Kidney glomerular epithelial cell (primary cell): Measurements from ENCODE around the gene FGGY.

Experiments used
- DNase-seq: peaks from one replicate; lab custom pipeline; 2025; lab: John Stamatoyannopoulos, UW

FGGY gene

DNA sequence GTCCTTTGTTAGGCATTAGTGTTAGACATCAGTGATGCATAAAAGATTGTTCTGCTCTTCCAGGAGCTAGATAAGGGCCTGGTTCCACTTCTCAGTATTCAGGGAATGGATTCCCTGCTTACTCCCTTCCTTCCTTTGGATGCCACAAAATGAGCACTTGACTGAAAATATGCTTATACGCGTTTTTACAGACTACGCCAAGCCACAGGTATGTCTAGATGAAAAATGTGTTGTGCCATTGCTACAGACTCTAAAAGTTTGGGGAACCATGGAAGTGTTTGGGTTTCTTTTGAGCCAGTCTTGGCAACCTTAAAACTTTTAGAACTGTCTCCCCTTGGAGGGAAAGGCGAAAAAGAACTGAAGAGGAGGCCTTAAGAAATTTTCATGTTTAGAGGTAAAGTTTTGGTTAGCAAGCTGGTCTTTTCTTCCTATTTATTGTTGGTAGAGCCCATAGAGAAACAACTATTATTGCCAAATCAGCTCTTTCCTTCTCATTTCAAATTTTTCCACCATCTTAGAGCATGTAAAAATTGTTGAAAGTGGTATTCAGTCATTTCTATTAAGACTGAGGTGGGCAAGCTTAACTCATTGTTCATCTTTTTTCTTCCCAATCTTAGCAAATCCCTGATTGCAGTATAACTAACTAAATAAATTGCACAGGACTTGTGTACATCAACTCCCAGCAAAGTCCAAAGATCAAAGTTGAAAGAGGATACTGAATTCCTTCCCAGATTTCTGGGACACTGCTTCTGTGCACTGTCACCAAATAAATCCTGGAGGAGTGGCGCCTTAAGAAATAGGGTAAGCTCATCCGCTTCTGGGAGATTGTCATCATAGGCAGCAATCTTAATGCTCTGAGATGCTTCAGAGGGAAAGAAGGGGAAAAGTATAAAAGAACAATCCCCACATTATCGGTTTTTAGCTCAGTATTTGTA, 18.9 kb downstream of the FGGY start:
- DNase-seq: no peak

DNA sequence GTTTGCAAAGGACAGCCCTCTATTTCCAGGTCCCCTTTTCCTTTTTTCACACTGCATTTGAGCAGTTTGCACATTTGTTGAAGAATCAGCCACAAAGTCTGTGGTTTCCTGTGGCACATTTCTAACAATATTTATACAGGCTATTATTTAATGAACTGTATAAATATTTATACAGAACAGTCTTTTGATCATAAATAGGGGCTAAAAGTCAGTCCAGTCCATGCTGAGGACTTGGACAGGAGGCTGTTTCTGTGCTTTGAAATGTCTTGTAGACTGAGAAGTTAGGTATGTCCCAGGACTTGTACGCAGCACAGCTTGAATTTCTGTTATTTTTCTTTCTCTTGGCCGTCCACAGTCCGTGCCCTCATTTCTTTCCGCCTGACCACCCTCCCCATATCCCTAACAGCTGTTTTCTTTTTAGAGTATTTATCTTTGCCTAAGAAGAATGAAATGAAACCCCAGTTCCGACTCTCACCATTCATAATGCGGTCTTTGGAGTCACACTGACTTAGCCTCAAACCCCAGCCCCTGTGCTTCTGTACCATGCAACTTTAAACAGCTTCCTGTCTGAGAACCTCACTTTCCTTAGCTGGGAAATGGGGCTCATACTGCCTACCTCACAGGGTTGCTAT, 19.7 kb downstream of the FGGY start:
- DNase-seq: peak; percentile 59

DNA sequence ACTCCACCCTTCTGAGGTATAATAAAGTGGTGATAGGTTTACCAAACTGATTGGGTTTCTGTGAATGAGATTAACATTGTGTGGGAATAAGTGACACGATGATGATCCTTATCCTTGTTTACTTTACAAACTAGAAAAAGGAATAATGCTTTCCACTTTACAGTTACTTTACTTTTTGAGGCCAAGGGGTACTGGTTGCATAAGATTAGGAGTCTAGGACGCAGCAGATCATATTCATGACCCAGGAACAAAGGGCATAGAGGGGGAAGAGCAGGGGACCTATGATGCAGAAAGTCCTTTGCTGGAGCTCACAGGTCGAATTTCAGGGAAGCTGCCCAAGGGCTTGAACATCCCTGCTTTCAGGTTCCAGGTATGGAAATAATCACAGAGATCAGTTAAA, 20.4 kb downstream of the FGGY start:
- DNase-seq: no peak

DNA sequence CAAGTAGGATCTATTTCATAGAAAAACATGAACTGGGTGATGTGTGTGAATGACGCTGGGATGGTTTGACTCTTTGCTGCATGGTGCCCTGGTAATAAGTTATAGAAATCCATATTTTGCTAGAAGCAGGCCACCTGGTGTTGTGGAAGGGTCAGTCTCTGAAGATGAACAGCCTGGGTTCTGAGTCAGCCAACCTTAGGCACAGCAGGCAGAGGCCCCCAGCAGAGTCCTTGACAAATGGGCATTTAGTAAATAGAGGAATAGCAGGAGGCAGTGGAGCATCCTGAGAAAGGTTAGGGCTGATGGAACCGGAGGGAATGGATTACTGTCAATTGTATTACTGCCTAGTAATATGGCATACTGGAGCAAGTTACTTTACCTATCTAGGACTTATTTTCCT, 20.9 kb downstream of the FGGY start:
- DNase-seq: no peak

DNA sequence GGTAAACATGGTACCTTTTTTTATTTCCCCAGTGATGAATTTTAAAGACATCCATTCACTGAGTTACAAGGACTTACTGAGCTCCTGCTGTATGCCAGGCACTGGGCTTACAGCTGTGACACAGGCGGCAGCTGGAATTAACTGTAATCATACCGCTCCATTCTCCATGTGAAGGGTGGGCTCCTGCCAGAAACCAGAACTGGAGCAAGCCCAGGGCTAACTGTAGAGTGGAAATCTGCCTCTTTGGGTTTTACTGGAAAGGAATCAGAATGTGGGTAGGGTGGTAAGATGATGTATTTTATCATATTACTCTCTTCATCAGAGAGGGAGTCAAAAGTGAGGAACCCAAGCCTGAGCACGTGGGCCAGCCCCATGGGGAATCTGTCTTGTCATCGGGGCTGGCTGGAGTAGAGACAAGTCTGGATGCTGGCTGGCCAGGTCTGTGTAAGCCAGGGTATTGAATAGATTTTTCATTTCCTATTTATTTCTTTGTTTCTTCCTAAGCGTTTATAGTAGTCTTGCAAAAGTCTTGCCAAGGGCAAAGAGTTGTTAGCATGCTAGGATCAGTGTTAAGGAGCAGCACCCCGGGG, 21.5 kb downstream of the FGGY start:
- no peak for DNase-seq

DNA sequence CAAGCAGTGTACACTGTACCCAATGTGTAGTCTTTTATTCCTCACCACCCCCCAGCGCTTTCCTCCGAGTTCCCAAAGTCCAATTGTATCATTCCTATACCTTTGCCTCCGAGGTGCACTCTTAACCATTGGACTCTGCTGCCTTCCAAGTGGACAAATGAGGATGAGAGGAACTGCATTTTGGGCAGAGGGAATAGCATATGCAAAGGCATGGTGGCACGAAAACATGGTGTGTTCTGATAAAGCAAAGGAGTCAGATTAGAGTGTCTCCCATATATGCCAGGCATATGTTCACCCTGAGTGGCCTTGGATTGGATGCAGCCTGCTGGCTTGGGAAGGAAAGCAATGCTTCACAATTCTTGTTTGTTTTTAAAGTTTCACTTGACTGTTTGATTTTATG, 25.5 kb downstream of the FGGY start:
- DNase-seq: no peak

DNA sequence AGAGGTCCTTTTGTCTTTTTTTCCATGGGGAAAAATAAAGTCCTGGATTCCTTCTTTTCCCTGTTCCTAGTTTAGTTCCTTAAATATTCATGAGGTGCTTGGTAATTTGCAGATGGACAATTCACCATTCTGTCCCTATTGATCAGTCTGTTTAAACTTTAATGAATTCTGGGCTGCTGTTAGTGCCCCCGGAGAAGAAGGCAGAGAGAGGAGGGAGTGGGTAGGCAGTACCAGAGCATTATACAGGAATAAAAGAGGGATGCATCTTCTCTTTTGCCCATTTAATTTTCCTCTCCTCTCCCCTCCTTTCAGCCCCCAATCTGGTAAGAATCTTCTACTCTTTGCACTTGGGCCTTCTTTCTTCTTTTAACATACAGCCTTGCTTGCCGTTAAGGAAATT, 25.9 kb downstream of the FGGY start:
- DNase-seq: no peak

DNA sequence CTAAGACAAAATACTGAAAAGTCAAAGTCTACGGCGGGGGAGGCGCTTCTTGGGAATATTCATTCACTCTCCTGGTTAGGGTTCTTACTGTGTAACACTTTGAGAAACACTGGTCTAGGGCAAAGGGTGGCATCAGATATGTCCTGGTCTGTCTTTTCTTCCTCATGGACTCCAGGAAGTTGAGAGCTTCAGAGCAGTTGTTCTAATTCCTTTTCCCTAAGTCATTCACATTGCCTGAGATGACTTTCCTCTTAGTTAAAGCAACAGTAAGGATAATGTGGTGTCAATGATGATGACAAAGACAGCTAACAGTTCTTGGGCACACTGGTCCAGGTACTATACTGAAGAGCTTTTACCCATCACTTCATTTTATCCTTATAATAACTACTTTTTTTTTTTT, 27.0 kb downstream of the FGGY start:
- no peak for DNase-seq

DNA sequence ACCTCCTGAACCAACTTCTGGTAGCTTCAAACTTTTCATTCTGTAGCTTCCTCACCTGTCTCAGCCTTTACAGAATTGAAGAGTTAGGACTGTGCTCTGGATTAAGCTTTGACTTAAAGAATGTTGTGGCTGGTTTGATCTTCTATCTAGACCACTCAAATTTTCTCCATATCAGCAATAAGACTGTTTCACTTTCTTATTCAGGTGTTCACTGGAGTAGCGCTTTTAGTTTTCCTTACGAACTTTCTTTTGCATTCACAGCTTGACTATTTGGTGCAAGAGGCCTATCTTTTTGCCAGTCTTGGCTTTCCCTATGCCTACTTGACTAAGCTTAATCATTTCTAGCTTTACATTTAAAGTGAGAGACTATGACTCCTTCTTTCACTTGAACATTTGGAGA, 31.5 kb downstream of the FGGY start:
- DNase-seq: no peak

DNA sequence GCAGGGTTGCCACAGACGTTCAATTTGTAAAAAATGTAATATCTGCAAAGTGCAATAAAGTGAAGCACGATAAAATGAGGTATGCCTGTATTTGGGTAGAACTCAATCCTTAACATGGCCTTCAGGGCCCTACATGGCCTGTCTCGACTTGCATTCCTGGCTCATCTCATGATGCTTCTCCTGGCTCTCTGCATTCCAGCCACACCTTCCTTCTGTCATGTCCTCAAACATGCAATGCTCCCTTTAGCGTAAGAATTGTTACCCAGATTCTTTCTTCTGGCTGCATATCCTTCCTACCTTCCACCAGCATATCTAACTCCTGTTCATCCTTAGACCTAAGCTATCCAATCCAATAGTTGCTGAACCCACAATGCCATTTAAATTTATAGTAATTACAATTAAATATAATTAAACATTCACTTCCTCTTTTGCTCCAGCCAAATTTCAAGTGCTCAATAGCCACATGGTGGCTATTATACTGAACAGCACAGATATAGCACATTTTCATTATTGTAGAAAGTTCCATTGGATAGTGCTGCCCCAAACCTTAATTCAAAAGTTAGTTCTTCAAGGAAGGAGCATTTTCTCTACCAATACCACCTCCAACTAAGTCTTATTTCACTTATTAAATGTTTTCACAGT, 32.6 kb downstream of the FGGY start:
- no peak for DNase-seq

DNA sequence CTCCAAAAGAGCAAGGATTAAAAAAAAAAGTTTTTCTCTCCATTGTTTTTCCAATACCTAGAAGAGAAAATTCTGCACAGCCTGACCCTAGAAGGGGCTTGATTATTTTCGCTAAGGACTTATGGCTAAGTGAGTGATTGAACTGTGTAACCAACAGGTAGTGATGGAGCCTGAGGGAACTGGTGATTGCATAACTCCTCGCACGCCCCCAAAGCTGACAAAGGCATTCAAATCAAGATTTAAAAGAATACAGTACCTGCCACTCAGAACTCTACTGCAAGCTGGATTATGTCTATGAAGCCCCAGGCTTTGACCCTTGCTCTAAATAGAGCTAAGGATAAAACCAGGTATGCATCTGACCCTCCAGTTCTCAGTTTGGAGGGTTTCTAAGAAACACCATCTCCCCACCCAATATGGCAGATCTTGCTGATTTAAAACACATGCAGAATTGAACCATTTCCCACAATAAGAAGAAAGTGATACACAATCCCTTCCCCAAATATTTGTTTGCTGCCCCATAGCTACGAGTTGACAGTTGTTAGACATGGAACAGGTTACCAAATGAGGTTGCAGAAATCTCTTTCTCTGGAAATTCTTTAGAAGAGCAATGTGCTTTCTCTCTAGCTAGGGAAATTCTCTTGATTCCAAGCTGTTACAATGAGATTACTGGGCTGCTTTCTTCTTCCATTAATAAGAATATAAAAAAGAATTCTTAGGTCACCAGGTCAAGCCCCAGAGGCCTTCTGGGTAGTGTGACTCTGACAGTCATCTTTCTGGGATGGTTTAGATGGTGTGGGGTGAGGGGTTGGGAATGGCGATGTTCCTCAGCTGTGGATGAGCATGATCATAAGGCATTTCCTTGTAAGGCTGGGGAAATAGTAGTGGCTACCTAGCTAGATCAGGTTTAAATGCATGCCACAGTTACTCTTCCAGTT, 35.1 kb downstream of the FGGY start:
- DNase-seq: no peak

DNA sequence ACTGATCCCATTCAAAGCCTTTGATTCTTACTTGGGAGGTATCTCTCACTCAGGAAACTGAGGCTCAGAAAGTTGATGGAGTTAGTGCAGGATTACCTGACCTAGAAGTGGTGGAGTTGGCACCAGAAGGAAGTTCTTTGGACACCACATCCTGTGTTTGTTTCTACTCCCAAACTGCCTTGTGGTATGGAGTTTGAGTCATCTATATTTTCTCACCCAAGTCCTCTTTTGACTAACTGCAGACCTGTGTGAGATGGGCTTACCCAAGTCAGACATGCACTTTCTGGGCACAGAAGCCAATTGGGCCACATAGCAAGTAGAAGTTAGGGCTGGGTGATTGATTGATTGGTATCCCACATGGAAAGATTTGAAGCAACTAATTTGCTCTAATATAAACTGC, 36.1 kb downstream of the FGGY start:
- DNase-seq: no peak

DNA sequence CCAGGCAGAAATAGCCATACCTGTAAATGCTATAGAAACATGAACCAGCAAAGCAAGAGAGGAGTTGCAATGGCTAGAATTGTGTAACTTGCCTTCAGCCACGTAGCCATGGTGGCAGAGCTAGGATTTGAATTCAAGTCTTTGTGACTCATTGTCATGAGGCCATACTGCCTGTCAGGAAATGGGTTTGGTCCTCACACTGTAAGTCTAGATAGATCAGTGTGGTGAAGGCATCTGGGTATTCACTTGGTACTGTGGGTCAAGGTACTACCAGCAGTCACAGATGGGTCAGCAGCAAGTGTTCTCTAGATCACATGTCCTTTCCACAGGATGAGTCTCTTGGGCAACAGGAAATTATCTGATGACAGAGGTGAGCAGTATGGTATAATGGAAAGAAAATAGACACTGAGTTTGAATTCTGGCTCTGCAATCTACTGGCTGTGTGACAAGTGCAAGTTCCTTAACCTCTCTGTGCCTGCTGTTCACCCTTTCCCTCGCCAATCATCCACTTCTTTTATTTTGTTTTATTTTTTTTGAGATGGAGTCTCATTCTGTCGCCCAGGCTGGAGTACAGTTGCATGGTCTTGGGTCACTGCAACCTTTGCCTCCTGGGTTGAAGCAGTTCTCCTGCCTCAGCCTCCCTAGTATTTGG, 36.9 kb downstream of the FGGY start:
- DNase-seq: no peak

DNA sequence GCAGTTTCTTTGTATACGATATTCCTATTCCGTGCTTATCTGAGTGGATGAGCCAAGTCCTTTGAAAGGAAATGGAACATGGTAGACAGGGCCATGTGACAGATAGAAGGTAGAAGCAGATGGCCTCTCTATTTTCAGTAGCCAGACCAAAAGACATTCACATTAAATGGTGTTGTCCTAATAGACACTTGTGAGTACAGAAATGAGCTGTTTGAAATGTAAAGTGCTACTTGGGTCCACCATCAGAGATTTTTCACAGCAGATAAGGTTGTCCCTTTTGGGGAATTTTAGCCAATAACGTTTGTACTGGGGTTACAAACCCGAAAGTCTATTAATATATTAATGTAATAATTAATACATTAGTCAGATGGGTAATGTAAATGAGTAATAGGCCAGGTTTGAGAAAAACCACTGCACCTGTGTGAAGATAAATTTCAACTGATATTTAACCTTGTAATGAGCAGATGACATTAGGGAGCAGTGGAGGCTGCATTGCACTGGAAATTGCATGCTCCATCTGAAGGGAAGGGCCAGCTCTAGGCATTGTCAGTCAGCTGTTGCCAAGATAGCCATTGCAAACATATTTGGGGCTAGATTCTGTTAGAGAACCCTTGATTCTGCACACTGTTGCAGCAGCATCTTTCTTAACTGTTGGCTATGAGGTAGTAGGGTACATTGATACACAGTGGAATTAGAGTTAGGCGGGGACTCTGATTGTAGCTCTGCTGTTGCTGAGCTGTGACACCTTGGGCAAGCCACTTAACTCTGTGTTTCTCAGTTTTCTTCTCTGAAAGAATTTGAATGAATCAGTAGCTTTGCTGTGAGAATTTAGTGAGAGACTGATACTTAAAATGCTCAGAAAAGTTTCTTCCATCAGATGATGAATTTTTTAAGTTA, 43.8 kb downstream of the FGGY start:
- DNase-seq: no peak

DNA sequence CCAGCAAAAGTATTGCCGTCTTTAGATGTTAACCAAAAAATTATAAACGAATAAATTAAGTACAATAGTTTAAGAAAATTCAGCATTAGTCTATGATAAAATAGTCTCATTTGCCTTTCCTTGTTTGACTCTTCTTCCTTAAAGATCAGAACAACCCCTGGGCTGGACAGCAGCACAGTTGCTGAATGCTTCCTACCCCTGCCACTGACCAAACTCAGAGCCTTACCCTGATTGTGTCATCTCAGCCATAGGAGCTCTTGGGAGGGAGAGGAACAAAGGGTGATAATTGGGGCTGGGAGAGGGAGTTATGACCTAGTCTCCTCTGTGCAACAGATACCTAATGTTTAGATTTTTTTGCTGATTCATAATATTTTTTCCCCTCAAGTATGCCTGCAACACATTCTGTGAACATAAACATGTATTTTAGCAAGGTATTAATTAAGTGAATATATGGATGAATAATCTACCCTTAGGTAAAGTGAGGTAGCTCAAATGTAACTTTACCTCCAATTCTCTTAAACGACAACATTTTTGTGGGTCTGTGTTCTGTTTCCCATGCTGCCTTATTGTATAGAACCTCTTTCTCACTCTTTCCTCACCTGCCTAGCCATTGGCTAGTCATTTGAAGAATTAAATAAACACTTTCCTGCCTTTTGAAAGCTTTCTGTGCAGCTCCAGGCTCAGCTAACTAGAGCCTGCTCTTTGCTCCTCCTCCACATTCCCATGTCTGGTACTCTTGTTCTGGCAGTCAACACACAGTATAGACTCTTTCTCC, 46.1 kb downstream of the FGGY start:
- no peak for DNase-seq

DNA sequence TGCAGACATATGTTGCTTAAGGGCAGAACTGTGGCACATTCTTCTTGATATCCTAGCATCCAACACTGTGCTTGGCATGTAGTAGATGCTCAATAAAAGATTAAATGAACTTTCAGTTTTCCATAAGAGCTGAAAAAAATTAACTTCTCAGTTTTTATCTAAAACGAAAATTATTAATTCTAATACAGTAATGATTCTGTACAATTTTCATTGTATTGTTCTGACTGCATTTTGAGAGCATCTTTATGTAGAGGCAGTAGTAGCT, 46.6 kb downstream of the FGGY start:
- no peak for DNase-seq

DNA sequence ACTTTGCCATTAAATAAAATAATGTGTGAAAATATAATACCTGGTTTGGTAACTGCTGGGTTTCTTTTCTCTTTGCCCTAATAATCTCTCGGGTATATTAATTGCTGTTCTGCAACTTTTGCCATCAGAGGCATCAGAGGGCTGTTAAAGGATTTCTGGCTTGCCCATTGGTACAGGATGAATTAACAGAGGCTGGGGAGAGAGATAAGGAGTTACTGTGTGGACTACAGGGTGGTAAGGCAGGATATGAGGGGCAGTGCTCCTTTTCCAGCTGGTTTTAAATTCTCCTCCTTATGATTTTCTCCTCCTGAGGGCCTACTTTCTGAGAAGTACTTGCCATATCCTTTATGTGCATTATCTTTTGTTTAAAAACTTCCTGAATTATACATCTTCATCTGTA, 48.3 kb downstream of the FGGY start:
- no peak for DNase-seq

DNA sequence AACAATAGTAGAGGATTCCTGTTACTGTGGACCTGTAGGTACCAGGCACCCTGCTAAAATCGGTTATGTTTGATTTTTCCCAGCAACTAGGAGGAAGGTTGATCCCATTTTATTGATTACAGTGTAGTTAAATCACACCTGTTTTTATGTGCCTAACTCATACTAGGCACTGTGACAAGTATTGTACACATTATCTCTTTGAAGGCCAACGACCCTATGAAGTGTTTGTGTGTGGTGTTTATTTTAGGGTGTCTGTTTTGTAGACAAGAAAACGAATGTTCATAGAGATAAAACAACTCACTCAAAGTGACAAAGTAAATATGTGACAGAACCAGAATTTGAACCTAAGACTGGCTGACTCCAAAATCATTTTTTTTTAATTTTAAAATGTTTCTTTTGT, 49.5 kb downstream of the FGGY start:
- no peak for DNase-seq

DNA sequence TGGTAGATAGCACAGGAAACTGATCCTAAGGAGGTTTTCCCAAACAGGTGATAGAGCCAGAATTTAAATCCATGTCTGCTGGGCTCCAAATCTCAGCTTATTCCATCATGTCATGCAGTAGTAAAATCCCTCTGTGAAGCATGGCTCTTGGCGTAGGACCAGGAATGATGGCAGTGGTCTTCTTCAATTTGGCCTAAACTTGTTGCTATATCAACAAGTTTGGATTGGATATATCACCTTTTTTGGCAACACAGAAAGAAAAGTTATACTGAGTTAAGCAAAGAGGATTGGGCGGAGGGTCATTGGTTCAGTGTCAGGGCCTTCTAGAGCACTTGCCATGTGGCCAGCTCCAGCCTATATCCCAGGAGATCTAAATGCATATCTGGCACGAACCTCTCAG, 52.2 kb downstream of the FGGY start:
- DNase-seq: no peak

DNA sequence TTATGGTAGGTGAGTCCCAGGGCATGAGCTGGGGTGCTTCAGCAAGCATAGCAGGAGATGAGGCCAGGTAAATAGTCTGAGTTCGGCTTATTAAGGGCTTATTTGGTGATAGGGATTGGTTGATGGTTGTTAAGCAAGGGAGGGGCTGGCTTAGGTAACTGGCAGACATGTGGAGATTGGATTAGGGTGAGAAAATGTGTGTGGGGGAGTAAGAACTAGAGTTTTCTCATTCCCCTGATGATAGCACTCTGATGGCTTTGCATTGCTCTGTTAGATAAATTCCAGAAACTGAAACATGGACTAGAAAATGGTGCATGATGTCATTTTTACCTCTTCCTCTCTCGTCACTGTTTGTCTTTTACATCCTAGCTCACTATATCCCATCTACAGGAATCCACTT, 53.6 kb downstream of the FGGY start:
- no peak for DNase-seq
